HG02870 (cell line): ENCODE measurements around the gene AFAP1.

Experiments used
- ATAC-seq: cut with Tn5 transposase; IDR thresholded peaks from one replicate; pipeline ENCODE4 v1.9.1; 2021; ENCODE audit warnings: mild to moderate bottlenecking, moderate library complexity; ENCODE audit not compliant: unreplicated experiment

The AFAP1 gene

DNA sequence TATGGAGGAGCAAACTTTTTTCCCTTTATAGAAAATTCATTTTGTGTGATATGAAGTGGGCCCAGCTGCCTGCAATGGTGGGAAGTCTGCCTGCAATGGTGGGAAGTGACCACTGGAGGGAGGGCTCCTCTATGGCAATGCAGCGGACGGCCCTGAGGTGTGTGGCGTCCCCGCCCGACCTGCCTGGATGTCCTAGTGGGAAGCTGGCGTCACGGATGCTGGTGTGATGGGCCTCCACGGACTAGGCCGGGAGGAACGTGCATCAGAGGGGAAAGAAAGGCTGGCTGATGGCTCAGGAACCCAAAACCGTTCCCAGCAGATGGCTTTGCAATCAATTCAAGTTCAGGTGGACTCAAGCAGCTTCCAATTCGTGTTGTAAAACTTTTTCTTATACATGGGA lies 177.9 kb downstream of the AFAP1 start:
- ATAC-seq: peak; percentile 65

DNA sequence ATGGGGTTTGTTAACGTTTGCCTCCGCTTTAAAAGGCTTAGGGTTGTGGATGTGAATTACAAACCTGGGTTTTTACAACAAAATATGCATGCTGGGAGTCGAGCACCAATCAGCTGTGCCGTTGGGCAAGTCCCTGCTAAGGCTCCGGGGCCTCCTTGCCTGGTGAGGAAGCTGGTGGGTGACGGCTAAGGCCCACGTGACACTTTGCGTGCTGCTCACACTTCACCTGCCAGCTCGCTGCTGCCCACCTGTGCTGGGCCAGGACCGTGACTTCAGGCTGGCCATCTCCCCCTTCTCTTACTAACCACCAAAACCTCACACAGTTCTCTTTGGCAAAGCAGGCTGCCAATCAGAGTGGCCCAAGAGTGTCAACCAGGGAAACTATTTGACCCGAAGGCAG lies 178.3 kb downstream of the AFAP1 start:
- no peak for ATAC-seq

DNA sequence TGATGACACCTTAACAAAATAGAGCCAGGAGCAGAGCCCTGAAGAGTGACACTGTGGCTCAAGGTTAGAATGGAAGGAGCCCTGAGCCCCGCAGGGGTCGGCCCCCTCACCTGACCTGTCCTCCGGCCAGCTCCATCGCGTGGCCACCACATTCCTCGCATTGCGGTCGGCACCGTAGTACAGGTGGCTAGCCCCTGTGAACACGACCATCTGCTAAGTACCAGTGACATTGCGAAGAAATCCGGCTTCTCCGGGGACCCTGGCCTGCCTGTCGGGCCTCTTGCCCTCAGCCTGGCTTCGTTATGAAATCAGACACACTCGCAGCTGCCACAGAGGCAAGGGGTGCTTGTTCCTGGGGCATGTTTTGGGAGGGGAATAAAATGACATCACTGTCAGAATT lies 179.0 kb downstream of the AFAP1 start:
- ATAC-seq: no peak

DNA sequence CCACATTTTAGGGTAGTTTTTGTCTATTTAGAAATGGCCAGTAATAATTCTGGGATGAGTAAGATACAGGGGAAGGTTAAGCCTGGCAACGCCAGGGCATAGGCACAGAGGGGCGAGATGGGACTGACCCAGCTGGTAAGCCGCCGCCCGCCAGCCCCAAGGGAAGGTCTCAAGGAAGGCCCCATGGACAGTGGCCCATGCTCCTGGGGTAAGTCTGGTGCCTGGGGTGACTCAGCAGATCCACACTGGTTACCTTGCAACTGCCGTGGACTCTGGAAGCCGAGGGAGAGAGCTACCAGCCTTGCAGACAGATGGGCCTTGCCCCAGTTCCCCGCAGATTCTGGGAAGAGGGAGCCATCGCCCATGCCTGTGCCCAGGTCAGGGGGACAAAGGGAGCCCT lies 179.4 kb downstream of the AFAP1 start:
- ATAC-seq: no peak

DNA sequence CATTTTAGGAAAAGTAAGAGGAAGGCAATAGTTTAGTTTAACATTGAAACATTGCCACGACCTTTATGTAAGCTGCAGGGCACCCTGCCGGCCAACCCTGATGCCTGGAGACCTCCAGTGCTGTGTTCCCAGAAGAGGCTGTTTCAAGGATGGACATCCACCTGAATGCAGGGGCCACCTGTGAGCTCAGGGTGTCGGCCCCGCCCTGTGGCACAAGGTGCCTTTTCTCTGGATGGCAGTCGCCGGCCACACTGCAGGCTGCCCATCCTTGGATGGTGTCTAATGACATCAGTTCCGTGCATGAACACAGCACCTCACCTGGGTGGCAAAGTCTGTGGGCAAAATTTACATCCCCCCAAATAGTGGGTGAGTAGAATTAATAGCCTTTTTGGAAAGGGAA lies 180.0 kb downstream of the AFAP1 start:
- no peak for ATAC-seq

DNA sequence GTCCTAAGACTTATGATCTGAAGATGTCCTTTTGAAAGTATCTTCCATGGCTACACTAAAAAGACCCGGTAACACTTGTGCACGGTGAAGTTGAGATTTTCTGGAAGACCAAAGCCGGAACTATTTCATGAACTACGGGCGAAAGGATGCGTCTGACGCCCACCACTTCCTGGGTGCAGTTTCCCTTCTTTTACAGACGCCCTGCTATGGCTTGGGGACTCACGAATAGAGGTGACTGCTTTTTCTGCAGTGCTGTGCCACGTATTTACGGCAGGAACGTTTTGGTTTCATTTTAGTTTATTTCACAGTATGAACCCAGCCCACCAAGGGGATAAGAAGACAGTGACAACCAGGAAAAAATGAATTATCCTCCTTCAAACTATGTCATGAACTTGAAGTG lies 180.4 kb downstream of the AFAP1 start:
- no peak for ATAC-seq

DNA sequence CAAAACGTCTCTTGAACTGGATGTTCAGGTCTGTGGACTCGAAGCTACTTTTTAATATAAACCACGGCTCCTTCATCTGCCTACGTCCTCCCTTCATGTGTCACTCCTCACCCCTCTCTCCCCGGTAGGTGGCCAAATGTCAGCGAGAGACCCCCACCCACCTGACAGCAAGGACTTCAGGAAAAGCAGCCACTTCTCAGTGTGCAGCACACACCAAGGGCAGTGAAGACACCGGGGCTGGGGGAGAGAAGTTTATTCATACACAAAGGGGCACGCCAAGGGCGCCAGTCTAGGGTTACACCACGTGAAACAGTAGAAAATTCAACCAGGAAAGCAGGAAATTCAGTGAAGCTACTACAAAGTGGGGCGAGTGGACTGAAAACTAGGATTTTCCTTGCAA lies 181.2 kb downstream of the AFAP1 start:
- ATAC-seq: no peak

DNA sequence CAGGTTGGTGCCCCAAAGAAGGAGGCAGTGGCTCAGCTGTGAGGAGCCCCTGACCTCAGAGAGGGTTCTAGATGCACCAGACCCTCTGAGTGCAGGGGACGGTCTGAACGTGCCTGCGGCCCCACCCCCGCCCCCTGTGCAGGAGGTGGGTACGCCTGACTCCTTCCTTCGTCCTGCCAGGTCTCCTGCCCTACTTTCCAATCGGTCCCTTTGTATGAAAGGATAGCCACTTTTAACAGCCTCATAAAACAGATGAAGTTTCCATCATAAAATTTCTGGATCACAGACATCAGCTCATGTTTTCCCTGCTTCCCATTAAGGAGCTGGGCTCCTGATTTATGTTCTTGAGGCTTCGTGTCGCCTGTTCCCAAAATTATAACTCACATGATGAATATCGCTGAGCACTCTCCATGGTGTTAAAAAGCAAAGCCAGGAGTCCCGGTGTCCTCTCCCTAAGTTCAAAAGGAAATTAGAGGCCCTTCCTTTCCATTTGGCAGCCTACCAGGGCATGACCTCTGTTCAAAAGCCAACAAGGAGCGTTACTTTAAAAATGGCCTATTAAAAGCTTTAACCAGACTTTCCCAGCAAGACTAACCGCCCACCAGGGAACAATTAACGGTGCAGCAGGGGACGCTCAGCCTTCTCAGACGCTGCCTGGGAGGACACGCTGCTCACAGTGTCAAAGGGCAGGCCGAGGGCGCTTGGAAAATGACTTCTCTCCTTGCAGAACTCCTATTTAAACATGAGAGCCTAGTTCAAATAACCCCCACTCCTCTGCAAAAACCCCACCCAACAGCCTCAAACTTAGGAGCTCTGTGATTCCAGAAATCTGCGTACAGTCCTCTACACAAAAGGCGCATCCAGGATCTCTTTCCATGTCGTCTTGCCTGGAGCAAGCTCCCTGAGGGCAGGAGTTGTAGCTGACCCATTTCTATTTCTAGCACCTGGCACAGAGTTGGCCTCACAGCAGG lies 181.9 kb downstream of the AFAP1 start:
- no peak for ATAC-seq

DNA sequence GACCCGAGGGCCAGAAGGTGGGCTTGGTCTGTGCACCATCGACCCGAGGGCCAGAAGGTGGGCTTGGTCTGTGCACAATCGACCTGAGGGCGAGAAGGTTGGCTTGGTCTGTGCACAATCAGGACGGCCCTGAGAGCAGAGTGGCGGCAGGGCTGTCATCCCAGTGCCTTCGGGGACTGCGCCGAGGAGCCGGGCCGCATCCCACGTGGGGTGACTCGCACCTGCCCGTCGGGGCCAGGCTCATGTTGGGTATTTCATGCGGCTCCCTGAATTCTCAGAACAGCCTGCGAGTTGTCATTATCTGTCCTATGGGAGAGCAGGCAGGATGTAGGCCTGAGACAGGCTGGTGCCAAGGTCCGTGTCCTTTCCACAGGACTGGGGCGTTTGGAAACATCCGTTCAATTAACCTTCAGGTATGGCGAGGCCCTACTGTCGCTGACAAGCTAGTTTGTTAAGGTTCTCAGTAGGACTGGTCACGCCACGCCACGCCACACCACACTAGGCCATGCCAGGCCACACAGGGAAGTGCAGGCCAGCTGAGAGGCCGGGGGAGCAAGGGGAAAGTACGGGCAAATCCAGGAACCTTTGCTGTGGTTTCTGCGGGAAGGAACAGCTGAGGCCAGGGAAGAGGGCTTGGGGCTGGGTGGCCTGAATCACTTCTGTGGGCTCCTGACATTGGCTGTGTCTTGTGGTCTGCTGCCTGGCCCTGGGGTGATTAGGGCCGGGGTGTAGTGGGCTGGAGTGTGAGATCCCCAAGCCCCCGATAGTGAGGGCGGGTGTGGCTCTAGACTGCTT lies 182.9 kb downstream of the AFAP1 start:
- ATAC-seq: no peak

DNA sequence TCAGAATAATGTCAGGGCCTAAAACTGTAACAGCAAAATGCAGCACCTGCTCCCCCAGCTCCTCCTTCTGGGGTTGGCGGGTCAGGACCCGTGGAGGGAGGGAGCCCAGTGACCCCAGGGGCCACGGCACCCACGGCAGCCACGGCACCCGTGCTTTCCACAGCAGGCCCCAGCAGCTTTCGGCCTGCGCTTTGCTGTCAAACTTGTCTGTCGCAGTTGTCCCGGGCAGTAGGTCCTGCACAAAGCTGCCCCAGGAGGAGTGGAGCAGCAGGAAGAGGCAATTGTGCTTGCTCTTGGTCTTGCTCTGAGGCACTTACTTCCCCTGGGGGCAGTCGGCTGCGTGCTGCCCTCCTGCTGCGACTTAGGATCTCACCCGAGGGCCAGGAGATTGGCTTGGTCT lies 183.6 kb downstream of the AFAP1 start:
- ATAC-seq: no peak

DNA sequence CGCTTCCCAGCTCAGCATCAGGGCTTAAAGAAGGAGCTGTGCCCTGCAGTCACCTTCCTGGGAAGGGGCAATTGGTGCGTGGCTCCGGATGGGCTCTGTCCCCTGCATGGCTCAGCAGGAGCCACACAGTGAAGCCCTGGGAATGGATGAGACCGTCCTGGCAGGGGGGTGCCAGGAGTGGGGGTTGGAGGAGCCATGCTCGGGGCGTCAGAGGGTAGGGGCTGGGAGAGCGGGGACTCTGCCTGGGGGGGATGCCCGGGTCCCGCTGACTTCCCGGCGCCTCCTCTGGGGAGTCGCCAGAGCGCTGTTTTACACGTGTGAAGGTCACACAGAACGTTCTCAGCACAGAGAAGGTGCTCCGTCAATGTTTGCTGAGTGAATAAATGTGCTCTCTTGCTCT lies 184.1 kb downstream of the AFAP1 start:
- ATAC-seq: no peak

DNA sequence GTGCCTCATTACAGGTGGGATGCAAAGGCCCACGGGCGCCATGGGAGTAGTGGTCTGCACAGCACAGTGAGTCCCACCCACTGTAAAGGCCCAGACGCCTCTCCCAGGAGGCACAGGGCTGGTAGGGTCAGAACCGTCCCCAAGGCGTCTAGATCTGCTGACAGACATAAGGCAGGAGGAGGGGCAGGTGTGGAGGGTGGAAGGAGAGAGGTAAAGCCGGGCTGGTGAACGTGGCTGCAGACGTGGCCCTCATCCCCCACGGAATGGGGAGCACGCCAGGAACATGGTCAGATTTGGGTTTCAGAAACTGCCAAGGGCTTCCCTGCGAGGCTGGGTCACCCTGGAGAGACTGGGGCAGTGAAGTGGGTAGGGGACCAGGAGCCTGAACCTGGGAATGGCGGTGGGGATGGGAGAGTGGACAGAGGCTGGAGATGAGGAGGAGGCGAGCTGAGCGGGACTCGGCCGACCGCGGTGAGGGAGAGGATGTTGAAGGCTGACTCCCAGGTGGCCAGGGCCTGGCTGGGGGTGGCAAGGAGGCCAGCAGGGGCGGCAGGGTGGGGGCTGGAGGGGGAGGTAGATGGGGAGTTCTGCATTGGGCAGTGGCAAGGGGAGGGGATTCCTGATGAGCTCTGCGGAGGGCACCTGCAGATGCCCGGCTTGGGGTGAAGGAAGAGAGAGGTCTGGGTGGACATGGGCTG lies 184.9 kb downstream of the AFAP1 start:
- no peak for ATAC-seq

DNA sequence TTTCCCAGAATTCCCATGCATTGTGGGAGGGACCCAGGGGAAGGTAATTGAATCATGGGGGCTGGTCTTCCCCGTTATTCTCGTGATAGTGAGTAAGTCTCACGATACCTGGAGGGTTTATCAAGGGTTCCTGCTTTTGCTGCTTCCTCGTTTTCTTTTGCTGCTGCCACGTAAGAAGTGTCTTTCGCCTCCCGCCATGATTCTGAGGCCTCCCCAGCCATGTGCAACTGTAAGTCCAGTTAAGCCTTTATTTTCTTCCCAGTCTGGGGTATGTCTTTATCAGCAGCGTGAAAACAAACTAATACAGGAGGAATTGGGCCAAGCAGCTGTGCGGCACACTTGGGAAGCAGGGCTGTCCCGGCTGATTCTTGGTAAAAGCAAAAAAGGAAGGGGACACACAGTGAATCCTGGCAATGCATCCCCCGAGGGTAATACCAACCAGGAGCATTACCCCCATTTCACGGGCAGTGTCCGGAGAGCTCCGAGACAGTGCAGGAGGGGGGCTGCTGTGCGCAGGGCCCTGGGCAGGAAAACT lies 185.7 kb downstream of the AFAP1 start:
- ATAC-seq: no peak

DNA sequence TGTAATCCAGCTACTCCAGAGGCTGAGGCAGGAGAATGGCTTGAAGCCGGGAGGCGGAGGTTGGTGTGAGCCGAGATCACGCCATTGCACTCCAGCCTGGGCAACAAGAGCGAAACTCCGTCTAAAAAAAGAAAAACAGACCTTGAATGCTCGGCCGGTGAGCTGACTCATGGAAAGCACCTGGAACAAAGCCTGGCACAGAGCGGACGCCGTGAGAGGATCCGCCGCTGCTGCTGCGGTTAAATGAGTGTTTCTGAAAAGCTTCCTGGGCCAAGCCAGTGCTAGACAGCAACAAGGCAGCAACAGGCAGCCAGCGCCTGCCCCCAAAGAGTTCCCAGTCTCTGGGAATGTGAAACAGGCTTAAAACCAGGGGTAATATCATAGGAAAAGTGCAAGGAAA lies 186.4 kb downstream of the AFAP1 start:
- no peak for ATAC-seq

DNA sequence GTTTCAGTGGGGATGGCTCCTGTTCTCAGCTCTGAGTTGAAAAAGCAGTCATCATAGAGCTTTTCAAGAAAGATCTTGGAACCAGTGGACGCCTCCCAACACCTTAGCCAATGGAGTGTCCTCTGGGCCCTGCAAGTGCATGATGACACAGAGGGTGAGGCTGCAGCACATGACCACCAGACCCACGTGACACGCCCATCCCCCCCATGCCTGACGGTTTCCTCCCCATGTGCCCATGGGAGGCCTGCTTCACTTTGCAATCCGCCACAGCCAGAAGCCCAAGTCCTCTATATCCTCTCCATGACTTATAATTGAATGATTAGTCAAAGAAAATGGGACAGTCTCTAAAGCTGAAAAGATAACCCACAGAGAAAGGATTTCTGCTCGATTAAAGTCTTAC lies 187.0 kb downstream of the AFAP1 start:
- no peak for ATAC-seq

DNA sequence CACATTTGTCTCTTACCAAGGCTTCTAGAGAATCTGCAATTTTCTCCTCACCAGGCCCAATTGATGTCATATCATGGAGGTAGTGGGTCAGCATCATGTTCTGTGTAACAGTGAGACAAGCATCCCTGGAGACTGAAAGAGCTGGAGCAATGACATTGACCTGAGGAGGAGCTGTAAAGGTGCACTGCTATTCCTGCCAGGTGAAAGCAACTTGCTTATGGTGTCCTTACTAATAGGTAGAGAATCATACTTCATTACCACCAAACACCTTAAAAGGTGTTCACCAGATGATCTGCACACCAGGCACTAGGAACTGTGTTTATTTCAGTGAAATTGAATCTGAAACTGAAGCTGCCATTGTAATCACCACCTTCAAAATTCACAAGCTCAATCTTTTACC lies 188.7 kb downstream of the AFAP1 start:
- no peak for ATAC-seq

DNA sequence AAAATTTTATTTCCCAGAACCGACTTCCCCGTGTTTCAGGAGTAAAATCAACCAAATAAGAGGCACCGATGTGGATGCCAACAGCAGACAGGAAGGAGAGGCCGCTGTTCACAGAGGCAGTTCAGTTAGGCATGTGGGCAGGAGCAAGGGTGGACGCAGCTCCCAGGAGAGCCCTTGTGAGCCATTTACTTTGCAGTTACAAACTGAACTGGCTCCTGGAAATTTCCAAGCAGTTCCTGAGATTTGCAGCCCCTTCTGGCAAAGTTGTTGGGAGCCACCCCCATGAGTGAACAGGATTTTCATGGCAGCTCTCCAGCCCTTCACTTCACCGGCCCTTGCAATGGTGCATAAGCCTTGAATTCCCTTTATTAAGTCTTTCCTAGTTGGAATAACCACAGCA lies 189.1 kb downstream of the AFAP1 start:
- no peak for ATAC-seq

DNA sequence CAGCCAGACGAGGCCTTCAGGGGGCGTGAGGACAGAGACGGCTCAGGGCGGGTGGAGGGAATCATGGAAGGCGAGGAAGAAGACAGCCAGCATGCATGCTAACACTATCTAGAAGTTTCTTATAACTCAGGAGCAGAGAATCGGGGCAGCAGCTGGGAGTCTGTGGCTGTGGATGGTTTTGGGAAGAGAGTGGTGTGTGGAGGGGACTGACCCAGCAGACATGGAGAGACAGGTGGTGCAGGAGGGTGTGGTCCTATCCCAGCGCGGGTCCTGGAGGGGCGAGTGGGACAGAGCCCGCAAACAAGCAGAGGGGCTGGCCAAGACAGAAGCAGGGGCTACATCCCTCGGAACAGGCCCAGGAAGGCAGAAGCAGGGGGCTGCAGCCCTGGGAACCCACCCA lies 192.1 kb downstream of the AFAP1 start:
- ATAC-seq: no peak

DNA sequence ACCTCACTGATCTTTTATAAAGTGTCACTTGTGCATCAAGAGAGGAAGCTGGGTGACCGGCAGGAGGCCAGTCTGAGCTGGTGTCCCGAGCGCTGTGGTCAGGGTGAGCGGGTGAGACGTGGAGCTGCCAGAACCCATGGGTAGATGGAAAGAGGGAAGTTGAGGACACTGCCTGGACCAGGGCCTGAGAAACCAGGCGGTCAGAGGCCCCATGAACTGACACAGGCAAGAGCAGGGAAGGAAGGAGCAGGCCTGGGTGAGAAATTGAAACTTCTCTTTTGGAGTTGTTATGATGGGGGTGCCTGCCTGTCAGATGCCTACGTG lies 192.6 kb downstream of the AFAP1 start:
- ATAC-seq: no peak

DNA sequence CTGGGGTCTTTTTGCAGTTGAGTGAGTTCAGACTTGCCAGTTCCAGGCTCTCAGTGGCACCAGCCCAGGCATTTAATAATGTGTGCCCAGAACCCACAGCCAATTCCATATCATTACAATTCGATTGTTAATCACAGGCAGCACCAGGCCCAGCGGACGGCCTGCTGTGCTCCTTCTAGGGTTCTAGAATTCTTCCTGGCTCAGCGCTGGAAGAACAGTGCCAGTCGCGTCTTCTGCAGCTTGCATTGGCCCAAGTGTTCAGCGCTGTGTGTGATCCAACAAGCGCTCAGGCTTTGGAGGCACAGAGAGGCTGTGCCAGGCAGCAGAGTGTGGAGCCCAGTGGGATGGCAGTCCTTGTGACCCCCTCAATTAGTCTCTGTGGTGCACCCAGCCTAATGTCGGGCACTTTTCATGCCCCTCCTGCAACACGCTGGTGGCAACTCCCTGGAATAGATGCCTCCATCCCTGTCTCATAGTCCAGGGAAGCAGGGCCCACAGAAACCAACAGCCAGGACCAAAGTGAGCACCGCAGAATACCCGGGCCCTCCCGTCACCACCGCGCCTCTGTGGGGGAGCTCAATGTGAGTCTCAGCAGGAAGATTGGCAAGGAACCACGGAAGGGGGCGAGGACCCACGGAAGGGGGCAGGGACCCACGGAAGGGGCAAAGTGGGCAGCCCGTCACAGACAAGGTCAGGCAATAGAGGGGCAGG lies 193.2 kb downstream of the AFAP1 start:
- ATAC-seq: no peak
